CD14-positive monocyte (primary cell): ENCODE measurements around the gene NR2C2AP. TPM values are rescaled to one million over a fixed set of nuclear protein-coding genes. Genes with fewer than 3 reads are reported as not detected.

Source experiments
- DNase-seq, 3 donors: peaks; one replicate each; pipeline ENCODE4 v3.0.0-alpha.2; 2011 to 2022
- H2AFZ ChIP-seq: 2 replicates; pipeline ENCODE4 v1.6.0; 2012; ENCODE audit warnings: mild to moderate bottlenecking, low read depth, low read length, inconsistent platforms; ENCODE audit not compliant: insufficient read depth, poor library complexity, severe bottlenecking
- H3K27ac ChIP-seq, 2 donors: 1 replicate in 1 of 2; 2 replicates in 1 of 2; pipeline ENCODE4 v1.5.1; 2012 to 2013; ENCODE audit warnings: low read length in 2 of 2, control low read depth in 1 of 2, inconsistent platforms in 1 of 2, low read depth in 1 of 2, mild to moderate bottlenecking in 1 of 2
- H3K27me3 ChIP-seq, 2 donors: one replicate each; pipeline versions ENCODE4 v1.6.0 to v1.6.1; 2011 to 2013; ENCODE audit warnings: low read length in 2 of 2; ENCODE audit not compliant: control insufficient read depth in 2 of 2, insufficient read depth in 2 of 2
- H3K36me3 ChIP-seq, 2 donors: replicated peaks in 1 of 2; 1 replicate in 1 of 2; 2 replicates in 1 of 2; pipeline versions ENCODE4 v1.5.1 to v1.6.1; 2012 to 2013; ENCODE audit warnings: low read length in 2 of 2, control low read depth in 1 of 2, inconsistent platforms in 1 of 2, mild to moderate bottlenecking in 1 of 2; ENCODE audit not compliant: insufficient read depth in 2 of 2, control insufficient read depth in 1 of 2
- H3K4me1 ChIP-seq, 2 donors: 1 replicate in 1 of 2; 2 replicates in 1 of 2; pipeline versions ENCODE4 v1.5.1 to v1.6.1; 2012 to 2013; ENCODE audit warnings: low read length in 2 of 2, control low read depth in 1 of 2, inconsistent platforms in 1 of 2, mild to moderate bottlenecking in 1 of 2, moderate library complexity in 1 of 2; ENCODE audit not compliant: insufficient read depth in 2 of 2, control insufficient read depth in 1 of 2
- H3K4me2 ChIP-seq: replicated peaks from 2 replicates; pipeline ENCODE3; 2012; ENCODE audit warnings: low read length, moderate library complexity, mild to moderate bottlenecking; ENCODE audit not compliant: poor library complexity, severe bottlenecking; ENCODE audit errors: extremely low read depth
- H3K4me3 ChIP-seq, 3 experiments: fragments of 200-600 bp in 1 of 3; sonication (generic) in 1 of 3; replicated peaks in 1 of 3; 1 replicate in 2 of 3; 2 replicates in 1 of 3; pipeline ENCODE4 v1.5.1; 2011 to 2013; ENCODE audit warnings: low read length in 3 of 3, mild to moderate bottlenecking in 3 of 3, control low read depth in 2 of 3, low read depth in 2 of 3, inconsistent platforms in 1 of 3, moderate library complexity in 1 of 3
- H3K79me2 ChIP-seq: 2 replicates; pipeline ENCODE4 v1.6.0; 2012; ENCODE audit warnings: mild to moderate bottlenecking, control low read depth, inconsistent platforms, low read length, moderate library complexity; ENCODE audit not compliant: insufficient read depth
- H3K9ac ChIP-seq: 2 replicates; pipeline ENCODE4 v1.6.0; 2017; ENCODE audit warnings: low read length, mild to moderate bottlenecking; ENCODE audit not compliant: insufficient read depth, poor library complexity, severe bottlenecking
- H3K9me3 ChIP-seq, 2 donors: replicated peaks in 1 of 2; 1 replicate in 1 of 2; 2 replicates in 1 of 2; pipeline versions ENCODE4 v1.5.1 to v1.6.1; 2012 to 2013; ENCODE audit warnings: low read length in 2 of 2, control low read depth in 1 of 2; ENCODE audit not compliant: control insufficient read depth in 1 of 2, insufficient read depth in 1 of 2
- H4K20me1 ChIP-seq: 2 replicates; pipeline ENCODE4 v1.6.0; 2012; ENCODE audit warnings: mild to moderate bottlenecking, low read length, control low read depth, moderate library complexity; ENCODE audit not compliant: insufficient read depth
- H3K27ac Mint-ChIP-seq, 7 donors: one replicate each; pipeline ENCODE4 v1.8.0; 2020; ENCODE audit warnings: mild to moderate bottlenecking in 7 of 7, mixed read lengths in 7 of 7, moderate library complexity in 6 of 7, inconsistent platforms in 2 of 7
- H3K27me3 Mint-ChIP-seq, 3 donors: one replicate each; pipeline ENCODE4 v1.8.0; 2021 to 2022; ENCODE audit warnings: low read depth in 3 of 3, mild to moderate bottlenecking in 3 of 3, mixed read lengths in 3 of 3, moderate library complexity in 3 of 3, inconsistent platforms in 1 of 3
- H3K36me3 Mint-ChIP-seq, 2 donors: one replicate each; pipeline ENCODE4 v1.8.0; 2020; ENCODE audit warnings: mixed read lengths in 2 of 2, inconsistent platforms in 1 of 2, mild to moderate bottlenecking in 1 of 2
- H3K4me1 Mint-ChIP-seq: one replicate; pipeline ENCODE4 v1.8.0; 2020; ENCODE audit warnings: mild to moderate bottlenecking, mixed read lengths
- H3K4me3 Mint-ChIP-seq, 2 donors: one replicate each; pipeline ENCODE4 v1.8.0; 2020; ENCODE audit warnings: mild to moderate bottlenecking in 2 of 2, mixed read lengths in 2 of 2, moderate library complexity in 1 of 2
- H3K9me3 Mint-ChIP-seq, 7 donors: one replicate each; pipeline ENCODE4 v1.8.0; 2020 to 2022; ENCODE audit warnings: mixed read lengths in 7 of 7, mild to moderate bottlenecking in 6 of 7, moderate library complexity in 6 of 7, inconsistent platforms in 2 of 7
- WGBS: methylation state at CpG from one replicate; pipeline ENCODE4 v1.1.5; 2013; ENCODE audit warnings: missing lambda C conversion rate; ENCODE audit not compliant: insufficient coverage; 5-methylcytosine and 5-hydroxymethylcytosine counted together
- intact Hi-C, 2 donors: fragments of 100-400 bp; cut with micrococcal nuclease; formaldehyde crosslinking; loops; one replicate each; pipeline versions ENCODE4 v1.15.0 to v1.15.1; 2023
- polyA plus RNA-seq, 3 donors: library from polyadenylated mRNA; depleted of rRNA in 1 of 3; unstranded in 2 of 3; stranded (reverse) in 1 of 3; fragments of 300-500 nt in 2 of 3; fragments of >200 nt in 1 of 3; fragmentation: Illumina TruSeq in 2 of 3; gene quantifications; 1 replicate in 2 of 3; 2 replicates in 1 of 3; pipeline ENCODE4 v1.2.3, GENCODE V29; 2012 to 2021
- TF ChIP-seq, protein P1 (sequence below): fragments of 200-600 bp; IDR thresholded peaks from one replicate; pipeline ENCODE4 v1.8.0; 2022; ENCODE audit warnings: antibody characterized with exemption, mild to moderate bottlenecking

Gene NR2C2AP
- polyA plus RNA-seq, 3 donors = 6.4 to 7.8 (median 6.4) TPM

DNA sequence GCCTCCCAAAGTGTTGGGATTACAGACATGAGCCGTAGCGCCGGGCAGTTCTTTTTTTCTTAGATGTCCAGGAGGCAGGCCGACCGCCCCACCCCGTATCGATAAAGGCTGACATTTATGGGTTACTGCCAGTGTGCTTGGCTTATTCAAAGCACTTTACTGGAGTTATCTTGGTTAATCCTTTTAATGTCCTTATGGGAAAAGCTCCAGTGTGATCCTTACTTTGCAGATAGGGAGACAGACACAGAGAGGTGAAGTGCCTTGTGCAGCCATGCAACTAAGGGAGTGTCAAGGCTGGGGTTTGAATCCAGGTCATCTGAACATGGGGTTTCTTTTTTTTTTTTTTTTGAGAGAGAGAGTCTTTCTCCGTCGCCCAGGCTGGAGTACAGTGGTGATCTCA is 27.8 kb upstream of the NR2C2AP start:
- no peak overlapping the region for H3K4me3 Mint-ChIP-seq

DNA sequence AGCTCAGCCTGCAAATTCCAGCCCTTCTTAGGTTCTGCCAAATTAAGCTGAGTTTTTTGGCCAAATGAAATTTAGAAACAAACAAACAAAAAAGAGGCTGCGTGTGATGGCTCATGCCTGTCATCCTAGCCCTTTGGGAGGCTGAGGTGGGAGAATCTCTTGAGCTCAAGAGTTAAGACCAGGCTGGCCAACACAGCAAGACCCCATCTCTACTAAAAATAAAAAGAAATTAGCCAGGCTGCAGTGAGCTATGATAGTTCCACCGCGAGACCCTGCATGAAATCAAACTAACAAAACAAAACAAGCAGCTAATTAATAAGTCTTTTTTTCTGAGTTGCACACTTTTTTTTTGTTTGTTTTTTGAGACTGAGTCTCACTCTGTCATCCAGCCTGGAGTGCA is 26.5 kb upstream of the NR2C2AP start:
- Histone ChIP-seq H3K27ac (no peak overlapping the region), H3K9ac (no peak overlapping the region), H3K4me1 (peaks cover 6 to 9% of the 10 kb centered on the region in 2 donors), H3K4me2 (no peak overlapping the region), H3K27me3 (peaks cover 0 to 8% of the 10 kb centered on the region in 2 donors), H3K36me3 (no peaks in the 10 kb centered on the region), H3K9me3 (peaks cover 11 to 16% of the 10 kb centered on the region in 2 donors), H2AFZ (no peak overlapping the region), H3K4me3 (no peak overlapping the region), H4K20me1 (no peaks in the 10 kb centered on the region), H3K79me2 (no peaks in the 10 kb centered on the region)
- Mint-ChIP-seq H3K36me3 (no peaks in the 10 kb centered on the region), H3K27ac (peak overlapping the region in 1 of 7 donors; percentile 7), H3K27me3 (peaks cover 12 to 34% (median 16%) of the 10 kb centered on the region in 3 donors), H3K4me3 (no peak overlapping the region), H3K9me3 (peaks cover 10 to 20% (median 15%) of the 10 kb centered on the region in 7 donors), H3K4me1 (peaks cover 4% of the 10 kb centered on the region)
- intact Hi-C loops = loop anchor here in 1 of 2 donors (5.0 kb wide), 1 partner anchor 82 kb away; no protein-coding TSS in a partner anchor
- WGBS = no CpG with 5 or more reads among the region's 3 CpGs
- TF ChIP-seq, protein P1, sequence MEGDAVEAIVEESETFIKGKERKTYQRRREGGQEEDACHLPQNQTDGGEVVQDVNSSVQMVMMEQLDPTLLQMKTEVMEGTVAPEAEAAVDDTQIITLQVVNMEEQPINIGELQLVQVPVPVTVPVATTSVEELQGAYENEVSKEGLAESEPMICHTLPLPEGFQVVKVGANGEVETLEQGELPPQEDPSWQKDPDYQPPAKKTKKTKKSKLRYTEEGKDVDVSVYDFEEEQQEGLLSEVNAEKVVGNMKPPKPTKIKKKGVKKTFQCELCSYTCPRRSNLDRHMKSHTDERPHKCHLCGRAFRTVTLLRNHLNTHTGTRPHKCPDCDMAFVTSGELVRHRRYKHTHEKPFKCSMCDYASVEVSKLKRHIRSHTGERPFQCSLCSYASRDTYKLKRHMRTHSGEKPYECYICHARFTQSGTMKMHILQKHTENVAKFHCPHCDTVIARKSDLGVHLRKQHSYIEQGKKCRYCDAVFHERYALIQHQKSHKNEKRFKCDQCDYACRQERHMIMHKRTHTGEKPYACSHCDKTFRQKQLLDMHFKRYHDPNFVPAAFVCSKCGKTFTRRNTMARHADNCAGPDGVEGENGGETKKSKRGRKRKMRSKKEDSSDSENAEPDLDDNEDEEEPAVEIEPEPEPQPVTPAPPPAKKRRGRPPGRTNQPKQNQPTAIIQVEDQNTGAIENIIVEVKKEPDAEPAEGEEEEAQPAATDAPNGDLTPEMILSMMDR = no peak
- no peak for DNase-seq

More for the DNA sequence above, 27.8 kb upstream of the NR2C2AP start:
- 94% methylated on average over 7 of the region's 9 CpGs for WGBS
- no peak overlapping the region for H3K4me3 ChIP-seq
- no peaks in the 10 kb centered on the region for H3K27me3 ChIP-seq
- Mint-ChIP-seq H3K9me3 (peaks cover 15 to 33% (median 28%) of the 10 kb centered on the region in 7 donors), H3K27ac (no peak overlapping the region), H3K36me3 (no peaks in the 10 kb centered on the region), H3K4me1 (no peaks in the 10 kb centered on the region), H3K27me3 (peaks cover 8 to 22% (median 8%) of the 10 kb centered on the region in 3 donors)
- no peak overlapping the region for H3K4me2 ChIP-seq
- H3K79me2 ChIP-seq = no peaks in the 10 kb centered on the region
- H2AFZ ChIP-seq = no peak overlapping the region
- no peak overlapping the region for H3K27ac ChIP-seq
- H3K9ac ChIP-seq = no peak overlapping the region
- no peaks in the 10 kb centered on the region for H3K36me3 ChIP-seq
- no peaks in the 10 kb centered on the region for H3K4me1 ChIP-seq
- peaks cover 18 to 29% of the 10 kb centered on the region in 2 donors for H3K9me3 ChIP-seq
- intact Hi-C loops = no loop called here
- TF ChIP-seq, protein P1 = no peak
- H4K20me1 ChIP-seq = no peaks in the 10 kb centered on the region
- DNase-seq = no peak
